K562 (cell line): ENCODE measurements around the gene METRNL. TPM values are rescaled to one million over a fixed set of nuclear protein-coding genes. Genes with fewer than 3 reads are reported as not detected.

Source experiments
- ATAC-seq: fragments of 200-7000 bp; cut with Tn5 transposase; 3 replicates; pipeline ENCODE4 v1.9.1; 2020; ENCODE audit warnings: moderate library complexity
- BruUV-seq: library from RNA; stranded (reverse); fragments of 400-500 nt; replicated peaks from 2 replicates; lab custom pipeline; 2021; lab: Mats Ljungman, UMichigan
- CTCF ChIA-PET: fragments of 300-600 bp; formaldehyde crosslinking; extraction: SDS; loops from one replicate; lab custom pipeline; 2021; ENCODE audit warnings: low intra/inter-chr PET ratio; lab: Yijun Ruan, JAX
- POLR2A ChIA-PET: fragments of 300-600, 350-650 bp; sonication (Branson Sonifier 250); formaldehyde crosslinking; extraction: SDS; loops from one replicate; lab custom pipeline; 2021; ENCODE audit warnings: antibody characterized with exemption, inconsistent platforms; lab: Yijun Ruan, JAX
- DNase-seq, 4 experiments: peaks; one replicate each; pipeline versions ENCODE4 v3.0.0 to v3.0.0-alpha.2; 2011 to 2018; ENCODE audit warnings: low spot score in 3 of 4, mixed read lengths in 3 of 4; ENCODE audit errors: extremely low read depth in 1 of 4
- FAIRE-seq: peaks from 2 replicates; lab custom pipeline; 2011; peaks lifted over from hg19 to GRCh38; lab: Jason Lieb, UNC
- H2AFZ ChIP-seq: 2 replicates; pipeline ENCODE4 v1.6.0; 2011; ENCODE audit warnings: low read depth, low read length, control low read depth, inconsistent platforms
- H3K27ac ChIP-seq: fragments of 200-600 bp; 3 replicates; pipeline ENCODE4 v1.8.0; 2011; ENCODE audit warnings: low read depth, mild to moderate bottlenecking, control low read depth, inconsistent platforms, low read length, moderate library complexity, mixed read lengths; ENCODE audit errors: extremely low read depth
- H3K27me3 ChIP-seq, 2 experiments: fragments of 300-600 bp in 1 of 2; 2 replicates in 1 of 2; 3 replicates in 1 of 2; pipeline versions ENCODE4 v1.6.0 to v1.8.0; 2011; ENCODE audit warnings: inconsistent platforms in 2 of 2, low read length in 2 of 2, mild to moderate bottlenecking in 1 of 2, mixed read lengths in 1 of 2, moderate library complexity in 1 of 2; ENCODE audit not compliant: control insufficient read depth in 2 of 2, insufficient read depth in 2 of 2
- H3K36me3 ChIP-seq: fragments of 300-600 bp; 3 replicates; pipeline ENCODE4 v1.8.0; 2011; ENCODE audit warnings: mild to moderate bottlenecking, low read length, inconsistent platforms; ENCODE audit not compliant: control insufficient read depth, insufficient read depth
- H3K4me1 ChIP-seq, 2 experiments: fragments of 200-600 bp in 1 of 2; replicated peaks in 1 of 2; 2 replicates in 1 of 2; 3 replicates in 1 of 2; pipeline versions ENCODE4 v1.5.1 to v1.8.0; 2011; ENCODE audit warnings: inconsistent platforms in 2 of 2, low read length in 2 of 2, mild to moderate bottlenecking in 1 of 2, mixed read lengths in 1 of 2, moderate library complexity in 1 of 2; ENCODE audit not compliant: control insufficient read depth in 2 of 2, insufficient read depth in 2 of 2
- H3K4me2 ChIP-seq: 2 replicates; pipeline ENCODE4 v1.6.1; 2011; ENCODE audit warnings: low read length, control low read depth, inconsistent platforms, mixed read lengths; ENCODE audit not compliant: insufficient read depth
- H3K4me3 ChIP-seq: fragments of 200-600 bp; sonication (generic), shearing (Covaris generic); 2 replicates; pipeline ENCODE4 v1.5.1; 2016; ENCODE audit warnings: control low read depth, inconsistent platforms
- H3K79me2 ChIP-seq: fragments of 200-600 bp; 3 replicates; pipeline ENCODE4 v1.8.0; 2011; ENCODE audit warnings: low read length, inconsistent platforms; ENCODE audit not compliant: control insufficient read depth, insufficient read depth
- H3K9ac ChIP-seq, 2 experiments: 2 replicates each; pipeline versions ENCODE4 v1.6.0 to v1.6.1; 2011; ENCODE audit warnings: low read depth in 2 of 2, low read length in 2 of 2, control low read depth in 1 of 2, inconsistent platforms in 1 of 2, mild to moderate bottlenecking in 1 of 2, mixed read lengths in 1 of 2; ENCODE audit not compliant: insufficient read depth in 1 of 2
- H3K9me1 ChIP-seq: one replicate; pipeline ENCODE4 v1.6.0; 2011; ENCODE audit warnings: inconsistent platforms, mild to moderate bottlenecking, low read length, moderate library complexity; ENCODE audit not compliant: control insufficient read depth, insufficient read depth
- H3K9me3 ChIP-seq: replicated peaks from 2 replicates; pipeline ENCODE4 v1.5.1; 2011; ENCODE audit warnings: low read depth, low read length, inconsistent platforms; ENCODE audit not compliant: control insufficient read depth, insufficient read depth
- H4K20me1 ChIP-seq: replicated peaks from 2 replicates; pipeline ENCODE4 v1.6.1; 2011; ENCODE audit warnings: low read length, inconsistent platforms, mixed read lengths; ENCODE audit not compliant: control insufficient read depth, insufficient read depth
- CC2D1A ChIP-seq: fragments of 450-650 bp; IDR thresholded peaks from 2 replicates; pipeline ENCODE4 v1.6.1; 2017; ENCODE audit warnings: mild to moderate bottlenecking
- E2F3 ChIP-seq: fragments of 250-450 bp; sonication (Bioruptor Pico); IDR thresholded peaks from 2 replicates; pipeline ENCODE4 v1.4.0; 2020; ENCODE audit warnings: mild to moderate bottlenecking
- GABPB2 ChIP-seq: fragments of 250-450 bp; sonication (Bioruptor Pico); conservative IDR thresholded peaks from 2 replicates; pipeline ENCODE4 v1.5.1; 2021; ENCODE audit warnings: mild to moderate bottlenecking
- GATA2 ChIP-seq: sonication (generic); formaldehyde crosslinking; IDR thresholded peaks from 2 replicates; pipeline ENCODE4 v1.4.0; 2020; ENCODE audit warnings: mild to moderate bottlenecking, missing genetic modification reagents
- GTF2F1 ChIP-seq: IDR thresholded peaks from 2 replicates; pipeline ENCODE4 v1.6.1; 2011; ENCODE audit warnings: low read depth, low read length, improper control_type of control experiment
- MCM7 ChIP-seq, 2 experiments: fragments of 450-650 bp; IDR thresholded peaks; 2 replicates each; pipeline ENCODE4 v1.6.1; 2016 to 2018
- NR2C2 ChIP-seq, 2 experiments: fragments of 200-800 bp in 1 of 2; sonication (Bioruptor generic) in 1 of 2; sonication (generic) in 1 of 2; formaldehyde crosslinking in 1 of 2; IDR thresholded peaks; 2 replicates each; pipeline versions ENCODE4 v1.6.1 to v1.8.0; 2016 to 2022; ENCODE audit warnings: mild to moderate bottlenecking in 1 of 2, missing compliant biosample characterization in 1 of 2, missing genetic modification characterization in 1 of 2, missing genetic modification reagents in 1 of 2
- RBFOX2 ChIP-seq: fragments of 200-400 bp; formaldehyde crosslinking; IDR thresholded peaks from 2 replicates; pipeline ENCODE4 v1.6.1; 2017; ENCODE audit warnings: low read depth, mild to moderate bottlenecking, low read length, moderate library complexity
- STAG1 ChIP-seq: sonication (generic); formaldehyde crosslinking; IDR thresholded peaks from 2 replicates; pipeline ENCODE4 v1.5.0; 2020; ENCODE audit warnings: missing genetic modification reagents, borderline replicate concordance
- ZFP1 ChIP-seq: fragments of 450-650 bp; formaldehyde crosslinking; IDR thresholded peaks from 2 replicates; pipeline ENCODE4 v1.4.0; 2020; ENCODE audit warnings: mild to moderate bottlenecking, mixed read lengths
- ZNF253 ChIP-seq: fragments of 250-450 bp; sonication (Bioruptor Pico); conservative IDR thresholded peaks from 2 replicates; pipeline ENCODE4 v1.6.1; 2021; ENCODE audit warnings: mild to moderate bottlenecking
- ZNF3 ChIP-seq: fragments of 250-450 bp; sonication (Bioruptor Pico); IDR thresholded peaks from 2 replicates; pipeline ENCODE4 v1.5.0; 2021; ENCODE audit warnings: mild to moderate bottlenecking, moderate library complexity
- ZNF551 ChIP-seq: fragments of 250-450 bp; sonication (Bioruptor Pico); IDR thresholded peaks from 2 replicates; pipeline ENCODE4 v1.5.0; 2021; ENCODE audit warnings: mild to moderate bottlenecking, moderate library complexity
- WGBS: fragments of 100-300 bp; shearing (Covaris generic); methylation state at CpG from one replicate; pipeline ENCODE4 v1.1.6; 2016; ENCODE audit warnings: low coverage, mixed read lengths; ENCODE audit not compliant: insufficient coverage; ENCODE audit errors: missing lambda C conversion rate; 5-methylcytosine and 5-hydroxymethylcytosine counted together
- in situ Hi-C: fragments of 300-500 bp; cut with MboI; formaldehyde crosslinking; loops from 4 replicates; pipeline ENCODE4 v1.15.0; 2018; ENCODE audit warnings: inconsistent platforms, mixed read lengths
- intact Hi-C: fragments of 100-400 bp; cut with micrococcal nuclease; formaldehyde crosslinking; loops from 2 replicates; pipeline ENCODE4 v1.14.2; 2022
- polyA plus RNA-seq, 8 experiments: library from polyadenylated mRNA; depleted of rRNA in 4 of 8; stranded (reverse) in 5 of 8; unstranded in 3 of 8; fragments of >200 nt; fragmentation: Nextera tagmentation in 2 of 8; fragmentation: Illumina TruSeq in 1 of 8; extraction: Ambion mirVana in 2 of 8; extraction: Trizol in 1 of 8; gene quantifications; 2 replicates each; pipeline versions ENCODE4 v1.2.1 to v1.2.3, GENCODE V29; 2011 to 2014; ENCODE audit warnings: inconsistent platforms in 1 of 8, missing spikeins in 1 of 8
- total RNA-seq, 7 experiments: library from RNA; depleted of rRNA in 6 of 7; stranded (reverse); fragments of >200 nt in 6 of 7; fragmentation: Illumina TruSeq in 2 of 7; extraction: Trizol in 2 of 7; gene quantifications; 2 replicates each; pipeline versions ENCODE4 v1.2.1 to v1.2.3, GENCODE V29; 2011 to 2021; ENCODE audit warnings: low replicate concordance in 1 of 7
- TF ChIP-seq, protein P1 (sequence below): fragments of 200-400 bp; formaldehyde crosslinking; IDR thresholded peaks from 2 replicates; pipeline ENCODE4 v1.6.1; 2017; ENCODE audit warnings: mild to moderate bottlenecking, low read depth, low read length, moderate library complexity
- TF ChIP-seq, protein P2 (sequence below): sonication (generic); formaldehyde crosslinking; IDR thresholded peaks from 2 replicates; pipeline ENCODE4 v1.8.0; 2023; ENCODE audit warnings: mild to moderate bottlenecking, missing genetic modification reagents

Gene METRNL
- total and polyA plus RNA-seq, 9 of the 15 experiments (the other 6 are each of a cell fraction or from before 2014, with no cell fraction given) = 0.17 to 31.8 (median 2.9) TPM

DNA sequence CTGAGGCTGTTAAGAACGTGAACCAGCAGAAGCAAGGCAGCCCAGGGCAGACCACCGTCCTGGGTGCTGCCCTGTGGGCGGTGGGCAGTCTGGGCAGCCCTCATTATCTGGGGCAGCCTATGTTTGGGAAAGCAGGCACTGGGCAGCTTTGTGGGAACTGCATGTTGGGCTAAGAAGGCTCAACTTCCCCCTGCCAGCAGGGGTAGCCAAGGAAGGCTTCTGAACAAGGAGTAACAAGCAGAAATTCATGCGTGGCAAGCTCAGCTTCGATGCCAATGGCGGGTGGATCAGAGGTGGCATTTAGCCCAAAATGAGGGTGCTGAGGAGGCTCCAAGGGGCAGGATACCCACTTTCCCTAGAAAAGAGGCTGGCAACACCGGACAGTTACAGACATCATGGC is 42.7 kb upstream of the METRNL start:
- WGBS = 81% methylated on average over 7 of the region's 7 CpGs
- no peak overlapping the region for H2AFZ ChIP-seq
- in situ Hi-C loops (no loop called here), intact Hi-C loops (no loop called here)
- BruUV-seq = no TSS peak
- no peak overlapping the region for H3K27ac ChIP-seq
- H3K9me1 ChIP-seq = no peaks in the 10 kb centered on the region
- DNase-seq (no peak), ATAC-seq (no peak), FAIRE-seq (no peak)
- POLR2A ChIA-PET = interaction anchor here (0.7 kb wide), 1 partner anchor 11 kb away, joined by 3 read pairs; no protein-coding TSS in a partner anchor
- H3K36me3 ChIP-seq = peaks cover 42% of the 10 kb centered on the region; the same call in 2 of the 3 replicates
- H3K79me2 ChIP-seq = no peaks in the 10 kb centered on the region
- H3K9ac ChIP-seq = no peak overlapping the region
- peaks cover 9% of the 10 kb centered on the region for H3K9me3 ChIP-seq
- no peaks in the 10 kb centered on the region for H3K27me3 ChIP-seq
- TF ChIP-seq GABPB2 (CRISPR knock-in tag) = no peak
- TF ChIP-seq ZNF253 = no peak
- TF ChIP-seq, protein P1, sequence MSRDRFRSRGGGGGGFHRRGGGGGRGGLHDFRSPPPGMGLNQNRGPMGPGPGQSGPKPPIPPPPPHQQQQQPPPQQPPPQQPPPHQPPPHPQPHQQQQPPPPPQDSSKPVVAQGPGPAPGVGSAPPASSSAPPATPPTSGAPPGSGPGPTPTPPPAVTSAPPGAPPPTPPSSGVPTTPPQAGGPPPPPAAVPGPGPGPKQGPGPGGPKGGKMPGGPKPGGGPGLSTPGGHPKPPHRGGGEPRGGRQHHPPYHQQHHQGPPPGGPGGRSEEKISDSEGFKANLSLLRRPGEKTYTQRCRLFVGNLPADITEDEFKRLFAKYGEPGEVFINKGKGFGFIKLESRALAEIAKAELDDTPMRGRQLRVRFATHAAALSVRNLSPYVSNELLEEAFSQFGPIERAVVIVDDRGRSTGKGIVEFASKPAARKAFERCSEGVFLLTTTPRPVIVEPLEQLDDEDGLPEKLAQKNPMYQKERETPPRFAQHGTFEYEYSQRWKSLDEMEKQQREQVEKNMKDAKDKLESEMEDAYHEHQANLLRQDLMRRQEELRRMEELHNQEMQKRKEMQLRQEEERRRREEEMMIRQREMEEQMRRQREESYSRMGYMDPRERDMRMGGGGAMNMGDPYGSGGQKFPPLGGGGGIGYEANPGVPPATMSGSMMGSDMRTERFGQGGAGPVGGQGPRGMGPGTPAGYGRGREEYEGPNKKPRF = no peak
- TF ChIP-seq ZFP1 = no peak
- TF ChIP-seq CC2D1A = no peak
- TF ChIP-seq STAG1 (CRISPR knock-in tag) = no peak
- TF ChIP-seq NR2C2 (CRISPR knock-in tag; IDR thresholded peaks at IDR 0.05) = no peak
- no peak for TF ChIP-seq NR2C2 (tag; IDR thresholded peaks at IDR 0.05)
- TF ChIP-seq, protein P2, sequence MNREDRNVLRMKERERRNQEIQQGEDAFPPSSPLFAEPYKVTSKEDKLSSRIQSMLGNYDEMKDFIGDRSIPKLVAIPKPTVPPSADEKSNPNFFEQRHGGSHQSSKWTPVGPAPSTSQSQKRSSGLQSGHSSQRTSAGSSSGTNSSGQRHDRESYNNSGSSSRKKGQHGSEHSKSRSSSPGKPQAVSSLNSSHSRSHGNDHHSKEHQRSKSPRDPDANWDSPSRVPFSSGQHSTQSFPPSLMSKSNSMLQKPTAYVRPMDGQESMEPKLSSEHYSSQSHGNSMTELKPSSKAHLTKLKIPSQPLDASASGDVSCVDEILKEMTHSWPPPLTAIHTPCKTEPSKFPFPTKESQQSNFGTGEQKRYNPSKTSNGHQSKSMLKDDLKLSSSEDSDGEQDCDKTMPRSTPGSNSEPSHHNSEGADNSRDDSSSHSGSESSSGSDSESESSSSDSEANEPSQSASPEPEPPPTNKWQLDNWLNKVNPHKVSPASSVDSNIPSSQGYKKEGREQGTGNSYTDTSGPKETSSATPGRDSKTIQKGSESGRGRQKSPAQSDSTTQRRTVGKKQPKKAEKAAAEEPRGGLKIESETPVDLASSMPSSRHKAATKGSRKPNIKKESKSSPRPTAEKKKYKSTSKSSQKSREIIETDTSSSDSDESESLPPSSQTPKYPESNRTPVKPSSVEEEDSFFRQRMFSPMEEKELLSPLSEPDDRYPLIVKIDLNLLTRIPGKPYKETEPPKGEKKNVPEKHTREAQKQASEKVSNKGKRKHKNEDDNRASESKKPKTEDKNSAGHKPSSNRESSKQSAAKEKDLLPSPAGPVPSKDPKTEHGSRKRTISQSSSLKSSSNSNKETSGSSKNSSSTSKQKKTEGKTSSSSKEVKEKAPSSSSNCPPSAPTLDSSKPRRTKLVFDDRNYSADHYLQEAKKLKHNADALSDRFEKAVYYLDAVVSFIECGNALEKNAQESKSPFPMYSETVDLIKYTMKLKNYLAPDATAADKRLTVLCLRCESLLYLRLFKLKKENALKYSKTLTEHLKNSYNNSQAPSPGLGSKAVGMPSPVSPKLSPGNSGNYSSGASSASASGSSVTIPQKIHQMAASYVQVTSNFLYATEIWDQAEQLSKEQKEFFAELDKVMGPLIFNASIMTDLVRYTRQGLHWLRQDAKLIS (CRISPR knock-in tag) = no peak
- no peak for TF ChIP-seq GATA2 (CRISPR knock-in tag)
- no peak for TF ChIP-seq E2F3
- TF ChIP-seq MCM7 (IDR thresholded peaks at IDR 0.05) = no peak
- TF ChIP-seq ZNF3 (CRISPR knock-in tag) = no peak
- TF ChIP-seq ZNF551 (CRISPR knock-in tag) = no peak
- TF ChIP-seq RBFOX2 = no peak
- TF ChIP-seq GTF2F1 = no peak
- H3K4me3 ChIP-seq = no peak overlapping the region
- CTCF ChIA-PET = no interaction called here
- H3K4me1 ChIP-seq = no peaks in the 10 kb centered on the region; a peak in 1 of 5 replicates
- H4K20me1 ChIP-seq = no peaks in the 10 kb centered on the region
- no peak overlapping the region for H3K4me2 ChIP-seq
